HepG2 (cell line): ENCODE data around the gene SLC9A8. TPM values are rescaled to one million over a fixed set of nuclear protein-coding genes. Genes with fewer than 3 reads are reported as not detected.

ENCODE experiments used
- BHLHE40 ChIP-seq: IDR thresholded peaks from 2 replicates; pipeline ENCODE4 v1.6.1; 2011; ENCODE audit warnings: low read length, improper control_type of control experiment
- FOXK2 ChIP-seq: fragments of 450-650 bp; IDR thresholded peaks from 2 replicates; pipeline ENCODE4 v1.6.1; 2016
- MATR3 ChIP-seq: sonication (generic); formaldehyde crosslinking; IDR thresholded peaks from 2 replicates; pipeline ENCODE4 v1.4.0; 2020; ENCODE audit warnings: missing genetic modification reagents
- MBD4 ChIP-seq: IDR thresholded peaks from 2 replicates; pipeline ENCODE4 v1.6.1; 2012; ENCODE audit warnings: low read length, inconsistent platforms, borderline replicate concordance
- MTERF4 ChIP-seq: sonication (generic); formaldehyde crosslinking; IDR thresholded peaks from 2 replicates; pipeline ENCODE4 v1.8.0; 2023; ENCODE audit warnings: mild to moderate bottlenecking, missing genetic modification reagents
- MTF2 ChIP-seq: sonication (generic); formaldehyde crosslinking; IDR thresholded peaks from 2 replicates; pipeline ENCODE4 v1.5.0; 2020; ENCODE audit warnings: missing genetic modification reagents, borderline replicate concordance
- MXI1 ChIP-seq: IDR thresholded peaks from 3 replicates; pipeline ENCODE4 v1.6.1; 2012; ENCODE audit warnings: low read depth, low read length, inconsistent platforms, borderline replicate concordance
- MYC ChIP-seq: sonication (generic); formaldehyde crosslinking; IDR thresholded peaks from 2 replicates; pipeline ENCODE4 v1.9.0; 2021; ENCODE audit warnings: missing genetic modification reagents, borderline replicate concordance
- NCOA5 ChIP-seq: sonication (generic); formaldehyde crosslinking; IDR thresholded peaks from 2 replicates; pipeline ENCODE4 v1.4.0; 2020; ENCODE audit warnings: missing genetic modification reagents
- NFATC3 ChIP-seq: sonication (generic); formaldehyde crosslinking; IDR thresholded peaks from 2 replicates; pipeline ENCODE4 v1.5.1; 2020; ENCODE audit warnings: mild to moderate bottlenecking, missing genetic modification reagents
- NFE2L2 ChIP-seq: fragments of 150-350 bp; IDR thresholded peaks from 2 replicates; pipeline ENCODE4 v1.6.1; 2014; ENCODE audit warnings: low read length
- PRPF4 ChIP-seq: fragments of 200-400 bp; formaldehyde crosslinking; IDR thresholded peaks from 2 replicates; pipeline ENCODE4 v1.6.1; 2016; ENCODE audit warnings: low read length, low read depth; ENCODE audit not compliant: poor library complexity, severe bottlenecking
- TBX2 ChIP-seq: sonication (generic); formaldehyde crosslinking; IDR thresholded peaks from 2 replicates; pipeline ENCODE4 v1.5.0; 2020; ENCODE audit warnings: missing genetic modification reagents, mild to moderate bottlenecking, borderline replicate concordance
- THAP8 ChIP-seq: sonication (generic); formaldehyde crosslinking; IDR thresholded peaks from 2 replicates; pipeline ENCODE4 v1.5.1; 2020; ENCODE audit warnings: missing genetic modification reagents, mild to moderate bottlenecking, borderline replicate concordance
- U2AF1 ChIP-seq: fragments of 200-400 bp; formaldehyde crosslinking; optimal IDR thresholded peaks from 2 replicates; pipeline ENCODE3; 2017; ENCODE audit warnings: mild to moderate bottlenecking, low read depth, low read length
- ZBTB7A ChIP-seq: sonication (generic); formaldehyde crosslinking; IDR thresholded peaks from 2 replicates; pipeline ENCODE4 v1.8.0; 2022; ENCODE audit warnings: mild to moderate bottlenecking, missing genetic modification reagents
- ZIK1 ChIP-seq: sonication (generic); formaldehyde crosslinking; IDR thresholded peaks from 2 replicates; pipeline ENCODE4 v1.5.0; 2020; ENCODE audit warnings: mild to moderate bottlenecking, low read depth, missing genetic modification reagents, borderline replicate concordance
- ZKSCAN5 ChIP-seq: sonication (generic); formaldehyde crosslinking; IDR thresholded peaks from 2 replicates; pipeline ENCODE4 v1.5.1; 2020; ENCODE audit warnings: mild to moderate bottlenecking, missing genetic modification reagents
- ZKSCAN8 ChIP-seq: IDR thresholded peaks from 2 replicates; pipeline ENCODE4 v1.6.1; 2016; ENCODE audit warnings: borderline replicate concordance, missing genetic modification reagents, missing compliant biosample characterization
- ZNF280D ChIP-seq: sonication (generic); formaldehyde crosslinking; IDR thresholded peaks from 2 replicates; pipeline ENCODE4 v1.5.1; 2020; ENCODE audit warnings: mild to moderate bottlenecking, missing genetic modification reagents
- ZNF44 ChIP-seq: sonication (generic); formaldehyde crosslinking; IDR thresholded peaks from 2 replicates; pipeline ENCODE4 v1.5.1; 2020; ENCODE audit warnings: mild to moderate bottlenecking, missing genetic modification reagents
- ZNF460 ChIP-seq: sonication (generic); formaldehyde crosslinking; IDR thresholded peaks from 2 replicates; pipeline ENCODE4 v1.5.1; 2020; ENCODE audit warnings: missing genetic modification reagents, mild to moderate bottlenecking, borderline replicate concordance
- ZNF678 ChIP-seq: sonication (generic); formaldehyde crosslinking; IDR thresholded peaks from 2 replicates; pipeline ENCODE4 v1.4.0; 2020; ENCODE audit warnings: mild to moderate bottlenecking, missing genetic modification reagents
- ZNF709 ChIP-seq: sonication (generic); formaldehyde crosslinking; IDR thresholded peaks from 2 replicates; pipeline ENCODE4 v1.5.0; 2020; ENCODE audit warnings: mild to moderate bottlenecking, missing genetic modification reagents
- ZNF777 ChIP-seq: sonication (generic); formaldehyde crosslinking; IDR thresholded peaks from 2 replicates; pipeline ENCODE4 v1.4.0; 2020; ENCODE audit warnings: missing genetic modification reagents
- ZNF792 ChIP-seq: IDR thresholded peaks from 2 replicates; pipeline ENCODE4 v1.6.1; 2016
- ZSCAN30 ChIP-seq: sonication (generic); formaldehyde crosslinking; IDR thresholded peaks from 2 replicates; pipeline ENCODE4 v1.5.0; 2020; ENCODE audit warnings: mild to moderate bottlenecking, missing genetic modification reagents
- polyA plus RNA-seq, 8 experiments: library from polyadenylated mRNA; depleted of rRNA in 3 of 8; stranded (reverse) in 7 of 8; unstranded in 1 of 8; fragments of >200 nt; fragmentation: Illumina TruSeq in 4 of 8; extraction: Trizol in 4 of 8; gene quantifications; 2 replicates each; pipeline versions ENCODE4 v1.2.1 to v1.2.3, GENCODE V29; 2011 to 2016; ENCODE audit warnings: low read depth in 4 of 8, missing spikeins in 1 of 8, mixed read lengths in 1 of 8; ENCODE audit not compliant: insufficient read depth in 1 of 8
- total RNA-seq, 5 experiments: library from RNA; depleted of rRNA; stranded (reverse); fragments of >200 nt; fragmentation: Illumina TruSeq; extraction: Trizol; gene quantifications; 2 replicates each; pipeline ENCODE4 v1.2.3, GENCODE V29; 2016; ENCODE audit warnings: low read depth in 1 of 5

SLC9A8 gene
- total and polyA plus RNA-seq, 2 of the 13 experiments (the other 11 are each of a cell fraction or from before 2014, with no cell fraction given), result 4.1 to 7.4 TPM

GRCh38 chr20:49799698-49800097 is 12.9 kb upstream of the SLC9A8 start (continued):
- TF ChIP-seq U2AF1, result no peak
- no peak for TF ChIP-seq MATR3 (CRISPR knock-in tag)
- TF ChIP-seq ZKSCAN8 (CRISPR knock-in tag), result no peak
- no peak for TF ChIP-seq PRPF4
- TF ChIP-seq ZKSCAN5, result no peak
- TF ChIP-seq MBD4, result no peak; the same call in 1 of the 2 replicates
- no peak for TF ChIP-seq ZNF44
- no peak for TF ChIP-seq NCOA5
- TF ChIP-seq MYC (CRISPR knock-in tag), result peak; percentile 23; the same call in 1 of the 2 replicates
- no peak for TF ChIP-seq THAP8 (CRISPR knock-in tag)
- no peak for TF ChIP-seq MTF2 (CRISPR knock-in tag)
- no peak for TF ChIP-seq MXI1
- TF ChIP-seq ZSCAN30 (CRISPR knock-in tag), result no peak
- no peak for TF ChIP-seq ZBTB7A
- TF ChIP-seq MTERF4 (CRISPR knock-in tag), result 0 out of 2 replicates have a peak, but pooled peaks have one; percentile 58
- TF ChIP-seq ZNF777 (CRISPR knock-in tag), result no peak
- no peak for TF ChIP-seq TBX2 (CRISPR knock-in tag)
- 0 out of 2 replicates have a peak, but pooled peaks have one; percentile 4 for TF ChIP-seq ZNF792 (CRISPR knock-in tag)
- TF ChIP-seq BHLHE40, result 0 out of 2 replicates have a peak, but pooled peaks have one; percentile 12
- no peak for TF ChIP-seq ZNF678 (CRISPR knock-in tag)
- TF ChIP-seq ZNF709, result 0 out of 2 replicates have a peak, but pooled peaks have one; percentile 27
- no peak for TF ChIP-seq FOXK2
- TF ChIP-seq NFATC3 (CRISPR knock-in tag), result no peak
- no peak for TF ChIP-seq ZNF460 (CRISPR knock-in tag)
- TF ChIP-seq ZIK1 (CRISPR knock-in tag), result no peak
- peak; percentile 20; the same call in 1 of the 2 replicates for TF ChIP-seq NFE2L2
- no peak for TF ChIP-seq ZNF280D (CRISPR knock-in tag)
